MM.1S (cell line): ENCODE measurements around the gene CHSY1.

ENCODE experiments used
- DNase-seq: peaks from one replicate; pipeline ENCODE4 v3.0.0-alpha.2; 2015
- H2AFZ ChIP-seq: fragments of 300-600 bp; sonication (generic); 2 replicates; pipeline ENCODE4 v1.6.0; 2016; ENCODE audit warnings: antibody characterized with exemption, low read length
- H3F3A ChIP-seq: fragments of 300-600 bp; sonication (generic); 2 replicates; pipeline ENCODE4 v1.6.1; 2016; ENCODE audit warnings: mild to moderate bottlenecking, antibody characterized with exemption, low read length, moderate library complexity, mixed read lengths; ENCODE audit not compliant: insufficient read depth
- H3K27ac ChIP-seq: fragments of 300-600 bp; sonication (generic); 2 replicates; pipeline ENCODE4 v1.5.1; 2016; ENCODE audit warnings: mild to moderate bottlenecking, low read length
- H3K27me3 ChIP-seq: fragments of 300-600 bp; sonication (generic); replicated peaks from 2 replicates; pipeline ENCODE4 v1.6.0; 2016; ENCODE audit warnings: low read length; ENCODE audit not compliant: insufficient read depth
- H3K36me3 ChIP-seq: fragments of 300-600 bp; sonication (generic); replicated peaks from 2 replicates; pipeline ENCODE4 v1.6.1; 2016; ENCODE audit warnings: mild to moderate bottlenecking, low read length, mixed read lengths; ENCODE audit not compliant: insufficient read depth
- H3K4me1 ChIP-seq: fragments of 300-600 bp; sonication (generic); 2 replicates; pipeline ENCODE4 v1.6.1; 2016; ENCODE audit warnings: low read length, mixed read lengths
- H3K4me2 ChIP-seq: fragments of 300-600 bp; sonication (generic); 2 replicates; pipeline ENCODE4 v1.6.0; 2016; ENCODE audit warnings: low read depth, low read length
- H3K4me3 ChIP-seq: fragments of 300-600 bp; sonication (generic); 2 replicates; pipeline ENCODE4 v1.5.1; 2016; ENCODE audit warnings: low read length, mixed read lengths
- H3K79me2 ChIP-seq: fragments of 300-600 bp; sonication (generic); 2 replicates; pipeline ENCODE4 v1.6.1; 2016; ENCODE audit warnings: mixed run types, low read length, mixed read lengths
- H3K9ac ChIP-seq: fragments of 300-600 bp; sonication (generic); 2 replicates; pipeline ENCODE4 v1.6.1; 2016; ENCODE audit warnings: low read length, mixed read lengths
- H3K9me2 ChIP-seq: fragments of 300-600 bp; sonication (generic); replicated peaks from 2 replicates; pipeline ENCODE4 v1.6.1; 2016; ENCODE audit warnings: mild to moderate bottlenecking, low read length, mixed read lengths; ENCODE audit not compliant: insufficient read depth
- H3K9me3 ChIP-seq: fragments of 300-600 bp; sonication (generic); replicated peaks from 2 replicates; pipeline ENCODE4 v1.6.1; 2016; ENCODE audit warnings: mild to moderate bottlenecking, low read length, mixed read lengths; ENCODE audit not compliant: insufficient read depth
- H4K20me1 ChIP-seq: fragments of 300-600 bp; sonication (generic); 2 replicates; pipeline ENCODE4 v1.6.1; 2016; ENCODE audit warnings: mild to moderate bottlenecking, low read length, moderate library complexity, mixed read lengths; ENCODE audit not compliant: insufficient read depth
- EZH2 ChIP-seq: fragments of 300-600 bp; sonication (generic); optimal IDR thresholded peaks from 2 replicates; pipeline ENCODE3; 2017; ENCODE audit warnings: low read depth, mild to moderate bottlenecking, antibody characterized with exemption, low read length, mixed read lengths
- EZH2phosphoT487 ChIP-seq: fragments of 300-600 bp; sonication (generic); IDR thresholded peaks from 2 replicates; pipeline ENCODE4 v1.6.1; 2018; ENCODE audit warnings: antibody characterized with exemption, low read length
- TF ChIP-seq, protein P1 (sequence below): fragments of 300-600 bp; sonication (generic); IDR thresholded peaks from 2 replicates; pipeline ENCODE4 v1.5.1; 2016; ENCODE audit warnings: antibody characterized with exemption, low read length, mixed read lengths

CHSY1 gene

DNA sequence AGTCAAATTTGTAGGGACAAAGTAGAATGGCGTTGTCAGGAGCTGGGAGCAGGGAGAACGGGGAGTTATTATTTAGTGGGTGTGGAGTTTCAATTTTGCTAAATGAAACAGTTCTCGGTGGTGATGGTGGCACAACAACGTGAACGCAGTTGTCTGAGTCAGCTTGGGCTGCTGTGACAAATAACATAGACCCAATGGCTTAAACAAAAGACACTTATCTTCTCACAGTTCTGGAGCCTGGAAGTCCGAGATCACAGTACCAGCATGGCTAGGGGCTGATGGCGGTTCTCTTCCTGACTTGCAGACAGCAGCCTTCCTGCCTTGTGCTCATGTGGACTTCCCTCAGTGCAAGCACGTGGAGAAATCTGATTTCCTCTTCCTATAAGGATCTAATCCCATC, 90.2 kb downstream of the CHSY1 start:
- no peaks in the 10 kb centered on the region for H3K36me3 ChIP-seq
- no peak overlapping the region for H3K4me3 ChIP-seq

DNA sequence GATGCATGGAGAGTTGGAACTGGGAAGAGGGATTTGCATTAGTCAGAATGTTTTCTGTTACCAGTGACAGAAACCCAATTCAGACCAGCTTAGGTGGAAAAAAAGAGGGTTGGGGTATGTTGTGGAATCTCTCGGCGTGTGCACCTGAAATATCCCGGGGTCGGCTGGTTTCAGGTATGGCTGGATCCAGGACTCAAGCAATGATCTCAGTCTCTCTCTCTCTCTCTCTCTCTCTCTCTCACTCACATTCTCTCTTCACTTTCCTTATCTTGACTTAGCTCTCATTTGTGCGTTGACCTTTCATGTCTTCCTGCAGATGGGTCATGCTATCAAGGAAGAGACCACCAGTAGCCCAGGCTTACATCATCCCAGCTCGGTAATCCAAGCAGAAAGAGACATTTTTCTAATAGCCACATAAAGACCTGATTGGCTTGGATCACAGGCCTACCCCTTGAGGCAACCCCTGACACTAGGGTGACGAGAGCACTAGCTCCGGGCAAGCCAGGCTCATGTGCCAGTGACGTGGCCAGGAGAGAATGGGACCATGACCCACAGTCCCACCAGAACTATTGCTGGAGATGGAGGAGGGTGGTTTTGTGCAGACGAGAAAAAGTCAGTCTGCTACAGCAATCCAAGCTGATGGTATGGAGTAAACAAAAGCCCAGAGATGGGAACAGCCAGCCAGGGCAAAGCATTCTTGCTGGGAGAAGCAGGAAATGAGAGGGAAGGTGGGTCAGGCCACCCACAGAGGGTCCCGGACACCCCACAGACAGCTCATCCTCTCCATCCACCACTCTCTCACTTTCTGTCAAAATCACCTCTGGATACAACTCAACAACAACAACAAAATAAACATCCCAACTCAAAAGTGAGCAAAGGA, 91.7 kb downstream of the CHSY1 start:
- H3K9me2 ChIP-seq, result no peaks in the 10 kb centered on the region
- H3K9me3 ChIP-seq, result no peaks in the 10 kb centered on the region
- DNase-seq, result no peak
- no peak overlapping the region for H3K4me2 ChIP-seq
- H3K9ac ChIP-seq, result no peak overlapping the region
- TF ChIP-seq EZH2phosphoT487, result no peak
- TF ChIP-seq, protein P1, sequence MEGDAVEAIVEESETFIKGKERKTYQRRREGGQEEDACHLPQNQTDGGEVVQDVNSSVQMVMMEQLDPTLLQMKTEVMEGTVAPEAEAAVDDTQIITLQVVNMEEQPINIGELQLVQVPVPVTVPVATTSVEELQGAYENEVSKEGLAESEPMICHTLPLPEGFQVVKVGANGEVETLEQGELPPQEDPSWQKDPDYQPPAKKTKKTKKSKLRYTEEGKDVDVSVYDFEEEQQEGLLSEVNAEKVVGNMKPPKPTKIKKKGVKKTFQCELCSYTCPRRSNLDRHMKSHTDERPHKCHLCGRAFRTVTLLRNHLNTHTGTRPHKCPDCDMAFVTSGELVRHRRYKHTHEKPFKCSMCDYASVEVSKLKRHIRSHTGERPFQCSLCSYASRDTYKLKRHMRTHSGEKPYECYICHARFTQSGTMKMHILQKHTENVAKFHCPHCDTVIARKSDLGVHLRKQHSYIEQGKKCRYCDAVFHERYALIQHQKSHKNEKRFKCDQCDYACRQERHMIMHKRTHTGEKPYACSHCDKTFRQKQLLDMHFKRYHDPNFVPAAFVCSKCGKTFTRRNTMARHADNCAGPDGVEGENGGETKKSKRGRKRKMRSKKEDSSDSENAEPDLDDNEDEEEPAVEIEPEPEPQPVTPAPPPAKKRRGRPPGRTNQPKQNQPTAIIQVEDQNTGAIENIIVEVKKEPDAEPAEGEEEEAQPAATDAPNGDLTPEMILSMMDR, result no peak
- TF ChIP-seq EZH2, result no peak
- no peaks in the 10 kb centered on the region for H3K27me3 ChIP-seq
- no peaks in the 10 kb centered on the region for H3K79me2 ChIP-seq
- H3K36me3 ChIP-seq, result no peaks in the 10 kb centered on the region
- no peak overlapping the region for H3K27ac ChIP-seq
- H3K4me1 ChIP-seq, result no peaks in the 10 kb centered on the region
- no peaks in the 10 kb centered on the region for H3F3A ChIP-seq
- no peak overlapping the region for H3K4me3 ChIP-seq
- H4K20me1 ChIP-seq, result no peaks in the 10 kb centered on the region
- H2AFZ ChIP-seq, result no peak overlapping the region

More for the DNA sequence above, 90.2 kb downstream of the CHSY1 start:
- Histone ChIP-seq H3K4me2 (no peak overlapping the region), H3K9me2 (no peaks in the 10 kb centered on the region), H3F3A (no peaks in the 10 kb centered on the region), H2AFZ (no peak overlapping the region), H3K9me3 (no peaks in the 10 kb centered on the region), H4K20me1 (no peaks in the 10 kb centered on the region), H3K27me3 (no peaks in the 10 kb centered on the region), H3K9ac (no peak overlapping the region), H3K79me2 (no peaks in the 10 kb centered on the region), H3K27ac (no peak overlapping the region), H3K4me1 (no peaks in the 10 kb centered on the region)
- TF ChIP-seq, protein P1, result no peak
- TF ChIP-seq EZH2phosphoT487, result no peak
- TF ChIP-seq EZH2, result no peak
- DNase-seq, result no peak

DNA sequence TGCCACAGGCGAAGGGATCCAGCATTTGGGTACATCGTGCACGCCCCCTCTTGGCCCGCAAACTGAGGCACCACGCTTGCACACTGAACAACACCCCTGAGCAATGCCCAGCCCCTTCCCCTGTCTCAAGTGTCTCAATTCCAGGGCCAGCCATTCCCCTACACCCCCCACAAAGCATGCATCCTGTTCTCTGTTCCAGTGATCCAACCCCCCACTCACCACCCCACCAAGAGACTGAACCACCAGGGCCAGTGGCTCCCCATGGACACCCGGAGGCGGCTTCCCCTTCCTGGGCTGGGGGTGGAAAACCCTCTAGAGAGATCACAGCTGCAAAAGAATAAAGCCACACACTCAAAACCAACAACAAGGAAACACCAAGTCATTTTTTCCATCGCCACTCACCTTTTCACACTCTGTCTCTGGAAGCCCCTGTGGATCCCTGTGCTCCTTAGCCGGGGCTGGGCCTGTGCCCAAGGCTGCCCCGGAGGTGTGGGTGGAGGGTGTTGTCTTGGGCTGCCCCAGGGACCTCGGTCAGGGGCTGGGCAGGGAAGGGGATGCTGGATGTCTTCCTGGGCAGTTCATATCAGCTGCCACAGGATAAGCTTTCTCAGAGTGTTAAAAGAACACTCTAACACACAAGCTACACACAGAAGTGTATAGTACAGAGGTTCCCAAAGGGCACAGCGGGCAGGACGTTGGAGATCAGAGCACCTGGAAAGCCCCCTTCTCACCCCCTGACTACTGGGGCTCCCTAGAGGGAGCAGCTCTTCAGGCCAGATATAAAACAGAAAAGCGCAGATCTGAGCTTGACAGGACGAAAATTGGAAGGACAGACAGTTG, 92.5 kb downstream of the CHSY1 start:
- no peak for DNase-seq
- Histone ChIP-seq H3K4me1 (no peaks in the 10 kb centered on the region), H3K9me3 (no peaks in the 10 kb centered on the region), H3K79me2 (no peaks in the 10 kb centered on the region), H3K9me2 (no peaks in the 10 kb centered on the region), H3K36me3 (no peaks in the 10 kb centered on the region), H2AFZ (no peak overlapping the region), H3K9ac (no peak overlapping the region), H3K4me2 (no peak overlapping the region), H4K20me1 (no peaks in the 10 kb centered on the region), H3K27ac (no peak overlapping the region), H3K4me3 (no peak overlapping the region), H3K27me3 (no peaks in the 10 kb centered on the region), H3F3A (no peaks in the 10 kb centered on the region)
- TF ChIP-seq EZH2 (no peak), EZH2phosphoT487 (no peak)
- TF ChIP-seq, protein P1, result no peak
